RKO (cell line): ENCODE data around the gene LTBP4.
"Not testable (repeated sequence)": the region's sequence is repeated elsewhere in the genome, so short reads cannot be mapped to it uniquely, and the experiment has no call there.

Source experiments
- DNase-seq: peaks from one replicate; pipeline ENCODE4 v3.0.0-alpha.2; 2016; ENCODE audit warnings: low spot score

Gene LTBP4

DNA sequence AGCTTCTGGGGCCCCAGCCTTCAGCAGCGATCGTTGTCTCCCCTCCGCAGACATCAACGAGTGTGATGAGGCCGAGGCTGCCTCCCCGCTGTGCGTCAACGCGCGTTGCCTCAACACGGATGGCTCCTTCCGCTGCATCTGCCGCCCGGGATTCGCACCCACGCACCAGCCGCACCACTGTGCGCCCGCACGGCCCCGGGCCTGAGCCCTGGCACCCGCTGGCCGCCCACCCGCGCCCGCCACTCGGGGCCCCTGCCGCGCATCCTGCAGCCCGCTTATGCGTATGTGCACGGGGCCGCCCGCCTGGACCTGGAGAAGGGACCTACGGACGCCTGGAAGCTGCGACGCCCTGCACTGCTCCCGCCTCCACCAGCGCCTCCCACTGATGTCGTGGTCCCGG is 28.2 kb downstream of the LTBP4 start:
- no peak for DNase-seq

DNA sequence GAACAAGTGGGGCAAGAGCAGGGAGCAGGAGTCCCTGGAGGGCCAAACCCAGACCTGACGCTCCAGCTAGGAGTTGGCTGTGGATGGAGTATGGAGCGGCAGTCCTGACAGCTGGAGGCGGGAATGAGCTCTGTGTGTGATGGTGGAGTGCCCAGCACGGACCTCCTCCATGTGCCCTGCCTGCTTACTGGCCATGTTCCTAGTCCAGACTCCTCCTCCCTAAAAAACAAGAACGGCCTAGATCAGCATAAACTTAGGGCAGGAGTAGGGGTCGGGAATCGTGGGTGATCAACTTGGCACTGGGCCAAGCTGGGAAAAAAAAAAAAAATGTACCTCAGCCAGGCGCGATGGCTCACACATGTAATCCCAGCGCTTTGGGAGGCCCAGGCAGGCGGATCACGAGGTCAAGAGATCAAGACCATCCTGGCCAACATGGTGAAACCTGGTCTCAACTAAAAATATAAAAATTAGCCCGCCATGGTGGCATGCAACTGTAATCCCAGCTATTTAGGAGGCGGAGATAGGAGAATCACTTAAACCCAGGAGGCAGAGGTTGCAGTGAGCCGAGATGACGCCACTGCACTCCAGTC is 29.5 kb downstream of the LTBP4 start:
- DNase-seq: no peak

- no peak for DNase-seq
Observed at GRCh38 chr19:40632311-40633036, 31.3 kb downstream of the LTBP4 start.

DNA sequence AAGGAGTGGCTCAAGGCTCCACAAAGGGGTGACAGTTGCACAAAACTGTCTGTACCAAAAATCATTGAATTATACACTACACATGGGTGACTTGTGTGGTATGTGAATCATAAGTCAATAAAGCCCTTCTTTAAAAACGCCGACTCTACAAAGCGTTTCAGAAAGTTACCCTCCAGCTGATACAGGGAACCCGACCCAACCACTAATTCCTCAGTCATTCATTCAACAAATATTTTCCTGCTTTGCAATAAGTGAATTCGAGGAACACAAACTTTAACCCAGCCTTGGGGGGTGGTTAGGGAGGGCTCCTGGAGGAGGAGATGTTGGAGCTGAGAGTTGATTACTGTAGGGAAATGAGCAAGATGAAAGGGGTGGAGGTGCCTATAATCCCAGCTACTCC is 32.0 kb downstream of the LTBP4 start:
- DNase-seq: no peak

- no peak for DNase-seq
Observed at GRCh38 chr19:40638327-40638726, 37.2 kb downstream of the LTBP4 start.

GRCh38 chr19:40639638-40639982 is 38.4 kb downstream of the LTBP4 start:
- no peak for DNase-seq

- DNase-seq: no peak
Observed at GRCh38 chr19:40640744-40641143, 39.6 kb downstream of the LTBP4 start.

GRCh38 chr19:40641281-40641680 is 40.1 kb downstream of the LTBP4 start:
- no peak for DNase-seq

DNA sequence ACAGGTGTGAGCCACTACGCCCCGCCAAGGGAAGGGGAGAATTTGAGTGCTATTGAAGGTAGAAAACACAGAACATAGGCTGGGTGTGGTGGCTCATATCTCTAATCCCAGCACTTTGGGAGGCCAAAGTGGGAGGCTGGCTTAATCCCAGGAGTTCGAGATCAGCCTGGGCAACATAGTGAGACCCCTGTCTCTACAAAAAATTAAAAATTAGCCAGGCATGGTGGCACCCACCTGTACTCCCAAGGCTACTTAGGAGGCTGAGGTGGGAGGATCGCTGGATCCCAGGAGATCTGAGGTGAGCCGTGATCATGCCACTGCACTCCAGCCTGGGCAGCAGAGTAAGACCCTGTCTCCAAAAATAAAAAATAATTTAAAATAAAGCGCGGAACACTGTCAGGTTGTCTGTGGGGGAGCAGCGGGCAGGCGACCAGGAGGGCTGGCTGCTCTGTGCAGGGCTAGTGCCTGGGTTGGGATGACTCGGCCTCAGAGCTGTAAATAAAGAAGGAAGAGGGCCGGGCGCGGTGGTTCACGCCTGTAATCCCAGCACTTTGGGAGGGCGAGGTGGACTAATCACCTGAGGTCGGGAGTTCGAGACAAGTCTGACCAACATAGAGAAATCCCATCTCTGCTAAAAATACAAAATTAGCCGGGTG is 41.0 kb downstream of the LTBP4 start:
- DNase-seq: no peak

GRCh38 chr19:40642757-40643305 is 41.7 kb downstream of the LTBP4 start:
- no peak for DNase-seq

DNA sequence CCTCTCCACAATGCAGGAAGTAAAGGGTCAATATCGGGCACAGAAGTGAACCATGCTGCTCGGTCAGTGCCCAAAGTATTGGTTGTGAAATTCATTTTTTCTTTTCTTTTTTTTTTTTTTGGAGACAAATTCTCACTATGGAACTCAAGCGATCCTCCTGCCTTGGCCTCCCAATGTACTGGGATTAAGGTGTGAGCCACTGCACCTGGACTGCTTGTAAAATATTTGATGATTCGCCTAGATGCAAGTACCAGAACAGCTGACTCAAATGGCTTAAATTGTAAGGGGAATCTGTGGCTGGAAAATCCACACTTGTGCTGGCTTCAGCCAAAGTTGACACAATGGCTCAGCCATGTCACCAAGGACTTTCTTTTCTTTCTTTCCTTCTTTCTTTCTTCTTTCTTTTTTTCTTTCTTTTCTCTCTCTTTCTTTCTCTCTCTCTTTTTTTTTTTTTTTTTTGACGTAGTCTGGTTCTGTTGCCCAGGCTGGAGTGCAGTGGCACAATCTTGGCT is 45.6 kb downstream of the LTBP4 start:
- no peak for DNase-seq

GRCh38 chr19:40649903-40650675 is 48.9 kb downstream of the LTBP4 start:
- DNase-seq: not testable (repeated sequence)

GRCh38 chr19:40650749-40651305 is 49.7 kb downstream of the LTBP4 start:
- DNase-seq: no peak

- DNase-seq: not testable (repeated sequence)
Observed at GRCh38 chr19:40652303-40652702, 51.1 kb downstream of the LTBP4 start.

DNA sequence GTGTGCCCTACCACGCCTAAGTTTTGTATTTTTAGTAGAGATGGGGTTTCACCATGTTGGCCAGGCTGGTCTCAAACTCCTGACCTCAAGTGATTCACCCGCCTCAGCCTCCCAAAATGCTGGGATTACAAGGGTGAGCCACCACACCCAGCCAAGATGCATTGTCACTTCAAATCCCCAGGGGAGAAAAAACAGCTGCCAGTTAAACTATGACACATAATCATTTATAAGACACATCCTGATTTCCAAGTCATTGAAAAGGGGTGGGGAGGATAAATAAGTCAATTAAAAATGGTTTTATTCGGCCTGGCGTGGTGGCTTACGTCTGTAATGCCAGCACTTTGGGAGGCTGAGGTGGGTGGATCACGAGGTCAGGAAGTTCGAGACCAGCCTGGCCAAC is 54.5 kb downstream of the LTBP4 start:
- not testable (repeated sequence) for DNase-seq

DNA sequence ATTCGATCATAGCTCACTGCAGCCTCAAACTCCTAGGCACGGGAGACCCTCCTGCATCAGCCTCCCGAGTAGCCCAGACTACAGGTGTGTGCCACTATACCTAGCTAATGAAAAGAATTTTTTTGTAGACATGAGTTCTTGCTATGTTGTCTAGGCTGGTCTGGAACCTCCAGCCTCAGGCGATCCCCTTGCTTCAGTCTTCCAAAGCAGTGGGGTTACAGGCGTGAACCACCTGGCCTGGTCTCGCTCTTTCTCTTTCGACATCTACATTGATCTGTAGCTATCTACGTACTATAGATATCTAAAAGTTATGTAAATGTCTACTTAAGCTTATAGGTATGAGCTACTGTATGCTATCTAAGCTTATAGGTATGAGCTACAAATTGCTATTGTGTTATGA is 56.9 kb downstream of the LTBP4 start:
- no peak for DNase-seq

DNA sequence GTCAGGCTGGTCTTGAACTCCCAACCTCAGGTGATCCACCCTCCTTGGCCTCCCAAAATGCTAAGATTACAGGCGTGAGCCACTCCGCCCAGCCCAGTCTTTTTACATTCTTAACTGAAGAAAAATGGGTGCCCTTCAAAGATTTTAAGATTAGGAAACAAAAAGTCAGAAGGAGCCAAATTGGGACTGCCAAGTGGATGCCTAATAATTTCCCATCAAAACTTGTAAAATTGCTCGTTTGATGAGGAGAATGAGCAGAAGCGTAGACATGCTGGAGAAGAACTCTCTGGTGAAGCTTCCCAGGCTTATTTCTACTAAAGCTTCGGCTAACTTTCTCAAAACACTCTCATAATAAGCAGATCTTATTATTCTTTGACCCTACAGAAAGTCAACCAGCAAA is 57.9 kb downstream of the LTBP4 start:
- no peak for DNase-seq

DNA sequence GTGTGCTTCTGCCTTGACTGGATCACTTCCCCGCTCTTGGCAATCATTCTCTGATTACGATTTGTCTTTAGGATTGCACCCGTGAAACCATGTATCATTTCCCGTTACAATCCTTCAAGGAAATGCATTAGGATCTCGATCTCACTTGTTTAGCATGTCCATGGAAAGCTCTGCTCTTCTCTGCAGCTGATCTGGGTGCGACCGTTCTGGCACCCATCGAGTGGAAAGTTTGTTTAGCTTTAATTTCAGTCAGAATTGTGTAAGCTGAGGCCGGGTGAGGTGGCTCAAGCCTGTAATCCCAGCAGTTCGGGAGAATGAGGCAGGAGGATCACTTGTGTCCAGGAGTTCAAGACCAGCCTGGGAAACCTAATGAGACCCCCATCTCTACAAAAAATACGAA is 58.4 kb downstream of the LTBP4 start:
- no peak for DNase-seq

- DNase-seq: no peak
Observed at GRCh38 chr19:40661616-40662015, 60.4 kb downstream of the LTBP4 start.

DNA sequence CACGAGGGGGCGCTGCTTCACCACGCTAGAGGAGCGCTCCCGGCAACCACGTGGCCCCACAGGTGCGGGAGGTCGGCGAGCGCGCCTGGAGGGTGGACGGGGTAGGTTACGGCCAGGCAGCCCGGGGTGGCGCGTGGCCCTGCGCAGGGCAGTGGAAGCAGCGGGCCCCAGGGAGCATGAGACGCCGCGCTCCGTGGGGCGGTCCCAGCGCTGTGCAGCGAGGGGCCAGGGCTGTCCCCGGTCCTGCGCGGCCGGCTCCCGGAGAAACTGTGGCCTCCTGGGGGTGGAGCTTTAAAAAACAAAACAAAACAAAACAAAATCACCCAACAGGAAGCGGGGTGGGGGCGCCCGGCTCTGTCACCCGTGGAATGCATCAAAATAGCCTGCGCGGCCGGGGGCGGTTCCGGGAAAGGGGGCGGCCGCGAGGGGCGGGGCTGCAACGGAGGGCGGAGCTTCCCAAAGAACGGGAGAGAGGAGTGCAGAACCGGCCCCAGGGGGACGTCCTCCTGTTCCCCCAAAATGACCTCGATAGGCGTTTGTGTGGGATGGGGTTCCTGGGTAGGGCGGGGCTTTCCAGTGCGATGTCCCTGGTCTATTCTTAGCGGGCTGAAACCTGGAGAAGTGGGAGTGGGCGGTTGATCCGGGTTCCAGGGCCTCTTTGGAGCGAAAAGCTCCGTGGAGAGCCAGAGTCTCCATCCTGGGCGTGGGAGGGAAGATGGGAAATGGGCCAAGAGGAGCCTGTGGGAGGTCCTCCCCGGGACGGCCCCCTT is 61.9 kb downstream of the LTBP4 start:
- peak; percentile 83 for DNase-seq
